HG02588 (cell line): Measurements from ENCODE around the gene ABCG2.
"Not testable (repeated sequence)": the region's sequence is repeated elsewhere in the genome, so short reads cannot be mapped to it uniquely, and the experiment has no call there.

Source experiments
- ATAC-seq: cut with Tn5 transposase; IDR thresholded peaks from one replicate; pipeline ENCODE4 v1.9.1; 2021; ENCODE audit warnings: mild to moderate bottlenecking, moderate library complexity; ENCODE audit not compliant: unreplicated experiment

ABCG2 gene

GRCh38 chr4:88119943-88120342 is 38.5 kb downstream of the ABCG2 start:
- no peak for ATAC-seq

- no peak for ATAC-seq
Measured at GRCh38 chr4:88115587-88115986, 42.9 kb downstream of the ABCG2 start.

GRCh38 chr4:88112856-88113255 is 45.6 kb downstream of the ABCG2 start:
- ATAC-seq: no peak

- ATAC-seq: no peak
Measured at GRCh38 chr4:88110826-88111225, 47.6 kb downstream of the ABCG2 start.

- no peak for ATAC-seq
Measured at GRCh38 chr4:88109123-88109881, 49.1 kb downstream of the ABCG2 start.

- ATAC-seq: no peak
Measured at GRCh38 chr4:88108747-88109122, 49.7 kb downstream of the ABCG2 start.

GRCh38 chr4:88108108-88108465 is 50.4 kb downstream of the ABCG2 start:
- not testable (repeated sequence) for ATAC-seq

- ATAC-seq: no peak
Measured at GRCh38 chr4:88107406-88108107, 50.9 kb downstream of the ABCG2 start.

GRCh38 chr4:88106205-88106604 is 52.2 kb downstream of the ABCG2 start:
- no peak for ATAC-seq

GRCh38 chr4:88104902-88105610 is 53.4 kb downstream of the ABCG2 start:
- ATAC-seq: no peak

- ATAC-seq: no peak
Measured at GRCh38 chr4:88102026-88102425, 56.4 kb downstream of the ABCG2 start.

- no peak for ATAC-seq
Measured at GRCh38 chr4:88101165-88101564, 57.3 kb downstream of the ABCG2 start.

GRCh38 chr4:88098993-88099752 is 59.3 kb downstream of the ABCG2 start:
- ATAC-seq: no peak

GRCh38 chr4:88097781-88098180 is 60.7 kb downstream of the ABCG2 start:
- ATAC-seq: no peak

- no peak for ATAC-seq
Measured at GRCh38 chr4:88097301-88097700, 61.1 kb downstream of the ABCG2 start.

- ATAC-seq: no peak
Measured at GRCh38 chr4:88093874-88094273, 64.6 kb downstream of the ABCG2 start.

- no peak for ATAC-seq
Measured at GRCh38 chr4:88091378-88091777, 67.1 kb downstream of the ABCG2 start.

GRCh38 chr4:88090898-88091297 is 67.5 kb downstream of the ABCG2 start:
- no peak for ATAC-seq

GRCh38 chr4:88087004-88087403 is 71.4 kb downstream of the ABCG2 start:
- no peak for ATAC-seq

GRCh38 chr4:88080626-88081025 is 77.8 kb downstream of the ABCG2 start:
- no peak for ATAC-seq

GRCh38 chr4:88078579-88078978 is 79.9 kb downstream of the ABCG2 start:
- ATAC-seq: no peak
